Upper lobe of right lung (tissue), 1 donor: Measurements from ENCODE around the gene NECTIN4. TPM values are rescaled to one million over a fixed set of nuclear protein-coding genes. Genes with fewer than 3 reads are reported as not detected.

Experiments used
- ATAC-seq: fragments of 200-7000 bp; cut with Tn5 transposase; one replicate; pipeline ENCODE4 v1.9.1; 2020; ENCODE audit warnings: mild to moderate bottlenecking, moderate library complexity
- DNase-seq: peaks from one replicate; pipeline ENCODE4 v3.0.0-alpha.2; 2020
- H3K27ac ChIP-seq: fragments of 200-600 bp; one replicate; pipeline ENCODE4 v1.8.0; 2022
- H3K27me3 ChIP-seq: fragments of 200-600 bp; one replicate; pipeline ENCODE4 v1.8.0; 2022; ENCODE audit warnings: mild to moderate bottlenecking
- H3K36me3 ChIP-seq: fragments of 200-600 bp; one replicate; pipeline ENCODE4 v1.8.0; 2022
- H3K4me1 ChIP-seq: fragments of 200-600 bp; one replicate; pipeline ENCODE4 v1.8.0; 2022
- H3K4me3 ChIP-seq: fragments of 200-600 bp; one replicate; pipeline ENCODE4 v1.8.0; 2022; ENCODE audit warnings: mild to moderate bottlenecking
- H3K9me3 ChIP-seq: fragments of 200-600 bp; one replicate; pipeline ENCODE4 v1.8.0; 2022
- CTCF ChIP-seq: fragments of 200-600 bp; IDR thresholded peaks from one replicate; pipeline ENCODE4 v1.8.0; 2022; ENCODE audit warnings: antibody characterized with exemption
- intact Hi-C: fragments of 100-400 bp; cut with DNase I; formaldehyde crosslinking; loops from one replicate; pipeline ENCODE4 v1.11.0; 2022
- total RNA-seq: library from RNA; stranded (reverse); fragmentation: NEBNext Ultra II Directional; extraction: Animal tissue kit (Norgen Biotek cat#: 25700); gene quantifications from one replicate; pipeline ENCODE4 v1.2.1, GENCODE V29; 2021
- donor health status: DM: no; HTN: yes; CAD: no; lungs with severe emphysema.

The NECTIN4 gene
- total RNA-seq, 1 donor from 2014 or later: 5.4 TPM

GRCh38 chr1:161079436-161080110 lies 9.8 kb downstream of the NECTIN4 start:
- no peak overlapping the region for H3K4me3 ChIP-seq
- DNase-seq: no peak
- no peaks in the 10 kb centered on the region for H3K9me3 ChIP-seq
- no peak for TF ChIP-seq CTCF
- intact Hi-C loops: no loop called here
- H3K36me3 ChIP-seq: no peaks in the 10 kb centered on the region
- no peak for ATAC-seq
- H3K4me1 ChIP-seq: peaks cover 13% of the 10 kb centered on the region
- no peaks in the 10 kb centered on the region for H3K27me3 ChIP-seq
- H3K27ac ChIP-seq: no peak overlapping the region

GRCh38 chr1:161077426-161077825 lies 11.9 kb downstream of the NECTIN4 start:
- H3K27me3 ChIP-seq: no peaks in the 10 kb centered on the region
- no peak for TF ChIP-seq CTCF
- intact Hi-C loops: no loop called here
- DNase-seq (no peak), ATAC-seq (no peak)
- H3K4me3 ChIP-seq: no peak overlapping the region
- H3K9me3 ChIP-seq: no peaks in the 10 kb centered on the region
- no peaks in the 10 kb centered on the region for H3K36me3 ChIP-seq
- no peak overlapping the region for H3K27ac ChIP-seq
- no peaks in the 10 kb centered on the region for H3K4me1 ChIP-seq

GRCh38 chr1:161076410-161076809 lies 12.9 kb downstream of the NECTIN4 start:
- H3K4me3 ChIP-seq: no peak overlapping the region
- ATAC-seq: no peak
- H3K9me3 ChIP-seq: no peaks in the 10 kb centered on the region
- no peak for DNase-seq
- intact Hi-C loops: no loop called here
- H3K27me3 ChIP-seq: no peaks in the 10 kb centered on the region
- no peak overlapping the region for H3K27ac ChIP-seq
- no peaks in the 10 kb centered on the region for H3K4me1 ChIP-seq
- H3K36me3 ChIP-seq: no peaks in the 10 kb centered on the region
- no peak for TF ChIP-seq CTCF

- H3K36me3 ChIP-seq: no peaks in the 10 kb centered on the region
- no peaks in the 10 kb centered on the region for H3K4me1 ChIP-seq
- intact Hi-C loops: no loop called here
- no peak for DNase-seq
- no peak overlapping the region for H3K27ac ChIP-seq
- H3K9me3 ChIP-seq: no peaks in the 10 kb centered on the region
- ATAC-seq: no peak
- TF ChIP-seq CTCF: no peak
- H3K4me3 ChIP-seq: no peak overlapping the region
- H3K27me3 ChIP-seq: no peaks in the 10 kb centered on the region
Measured at GRCh38 chr1:161074676-161075368, 14.5 kb downstream of the NECTIN4 start.

GRCh38 chr1:161073474-161074121 lies 15.8 kb downstream of the NECTIN4 start:
- no peak overlapping the region for H3K4me3 ChIP-seq
- H3K4me1 ChIP-seq: no peaks in the 10 kb centered on the region
- no peak for TF ChIP-seq CTCF
- H3K9me3 ChIP-seq: no peaks in the 10 kb centered on the region
- no peaks in the 10 kb centered on the region for H3K27me3 ChIP-seq
- ATAC-seq (no peak), DNase-seq (no peak)
- H3K36me3 ChIP-seq: no peaks in the 10 kb centered on the region
- H3K27ac ChIP-seq: no peak overlapping the region
- intact Hi-C loops: no loop called here
